Thyroid gland (tissue), 4 donors: ENCODE data around the gene RALY. TPM values are rescaled to one million over a fixed set of nuclear protein-coding genes. Genes with fewer than 3 reads are reported as not detected.

Experiments used
- DNase-seq, 2 donors: peaks; one replicate each; pipeline ENCODE4 v3.0.0-alpha.2; 2019
- H3K27ac ChIP-seq, 3 donors: fragments of 200-600 bp; sonication (generic); 1 replicate in 2 of 3; 2 replicates in 1 of 3; pipeline ENCODE4 v1.5.1; 2016 to 2019; ENCODE audit warnings: mild to moderate bottlenecking in 1 of 3, moderate library complexity in 1 of 3
- H3K27me3 ChIP-seq: fragments of 200-600 bp; sonication (generic); one replicate; pipeline ENCODE4 v1.5.1; 2019
- H3K36me3 ChIP-seq, 2 donors: fragments of 200-600 bp; sonication (generic); one replicate each; pipeline ENCODE4 v1.5.1; 2016 to 2019
- H3K4me1 ChIP-seq, 2 donors: fragments of 200-600 bp; sonication (generic); one replicate each; pipeline ENCODE4 v1.5.1; 2017 to 2019
- H3K4me3 ChIP-seq, 3 donors: fragments of 200-600 bp; sonication (generic); replicated peaks in 1 of 3; 1 replicate in 2 of 3; 2 replicates in 1 of 3; pipeline ENCODE4 v1.5.1; 2016; ENCODE audit warnings: mild to moderate bottlenecking in 1 of 3
- H3K9me3 ChIP-seq: fragments of 200-600 bp; sonication (generic); one replicate; pipeline ENCODE4 v1.5.1; 2017
- CTCF ChIP-seq, 6 experiments: fragments of 200-600 bp in 3 of 6; fragments of 450-650 bp in 3 of 6; sonication (generic) in 3 of 6; IDR thresholded peaks; one replicate each; pipeline ENCODE4 v1.5.1; 2016 to 2019; ENCODE audit warnings: antibody characterized with exemption in 6 of 6, mild to moderate bottlenecking in 2 of 6, inconsistent platforms in 1 of 6, moderate library complexity in 1 of 6
- POLR2A ChIP-seq, 2 donors: fragments of 450-650 bp; IDR thresholded peaks; one replicate each; pipeline ENCODE4 v1.6.1; 2017; ENCODE audit warnings: antibody characterized with exemption in 2 of 2, mild to moderate bottlenecking in 2 of 2, moderate library complexity in 1 of 2
- WGBS, 2 donors: methylation state at CpG; one replicate each; pipeline ENCODE4 v1.1.5; 2017; 5-methylcytosine and 5-hydroxymethylcytosine counted together
- intact Hi-C: fragments of 100-400 bp; cut with DNase I; formaldehyde crosslinking; loops from one replicate; pipeline ENCODE4 v1.15.1; 2023
- total RNA-seq, 4 donors: library from RNA; depleted of rRNA; stranded (reverse); fragments of >200 nt; gene quantifications; one replicate each; pipeline ENCODE4 v1.2.3, GENCODE V29; 2016

The RALY gene
- total RNA-seq, 4 donors from 2014 or later, result 124 to 208 (median 151) TPM

GRCh38 chr20:33984182-33984719 lies 9.5 kb upstream of the RALY start:
- 71 to 78% methylated on average over 7 of the region's 7 CpGs for WGBS, 2 donors
- Histone ChIP-seq H3K9me3 (no peaks in the 10 kb centered on the region), H3K36me3 (no peaks in the 10 kb centered on the region)

GRCh38 chr20:33985280-33985679 lies 8.4 kb upstream of the RALY start:
- no peaks in the 10 kb centered on the region for H3K9me3 ChIP-seq
- 95 to 100% methylated on average over 2 of the region's 2 CpGs for WGBS, 2 donors
- DNase-seq, result no peak
- intact Hi-C loops, result loop anchor here (10.0 kb wide), 1 partner anchor 120 kb away; no protein-coding TSS in a partner anchor
- TF ChIP-seq POLR2A (IDR thresholded peaks at IDR 0.05) (no peak), CTCF (IDR thresholded peaks at IDR 0.05) (no peak)
- no peaks in the 10 kb centered on the region for H3K36me3 ChIP-seq
- H3K4me3 ChIP-seq, result no peak overlapping the region
- no peak overlapping the region for H3K27ac ChIP-seq
- no peaks in the 10 kb centered on the region for H3K27me3 ChIP-seq
- H3K4me1 ChIP-seq, result no peaks in the 10 kb centered on the region

More at GRCh38 chr20:33984182-33984719, 9.5 kb upstream of the RALY start:
- intact Hi-C loops, result loop anchor here (10.0 kb wide), 1 partner anchor 119 kb away; no protein-coding TSS in a partner anchor
- H3K27ac ChIP-seq, result no peak overlapping the region
- no peak for DNase-seq
- H3K4me1 ChIP-seq, result no peaks in the 10 kb centered on the region
- no peaks in the 10 kb centered on the region for H3K27me3 ChIP-seq
- TF ChIP-seq CTCF (IDR thresholded peaks at IDR 0.05) (no peak), POLR2A (IDR thresholded peaks at IDR 0.05) (no peak)
- H3K4me3 ChIP-seq, result no peak overlapping the region

GRCh38 chr20:33985830-33986229 lies 7.9 kb upstream of the RALY start:
- no peaks in the 10 kb centered on the region for H3K4me1 ChIP-seq
- H3K4me3 ChIP-seq, result no peak overlapping the region
- no peaks in the 10 kb centered on the region for H3K9me3 ChIP-seq
- H3K27ac ChIP-seq, result no peak overlapping the region
- no peak for TF ChIP-seq CTCF (IDR thresholded peaks at IDR 0.05)
- no peak for TF ChIP-seq POLR2A (IDR thresholded peaks at IDR 0.05)
- H3K27me3 ChIP-seq, result no peaks in the 10 kb centered on the region
- H3K36me3 ChIP-seq, result no peaks in the 10 kb centered on the region
- DNase-seq, result no peak
- WGBS, 2 donors, result 42 to 91% methylated on average over 2 of the region's 2 CpGs
- intact Hi-C loops, result loop anchor here (10.0 kb wide), 1 partner anchor 121 kb away; no protein-coding TSS in a partner anchor

GRCh38 chr20:33986560-33987216 lies 7.0 kb upstream of the RALY start:
- Histone ChIP-seq H3K27me3 (no peaks in the 10 kb centered on the region), H3K4me1 (peaks cover 0 to 6% of the 10 kb centered on the region in 2 donors), H3K9me3 (no peaks in the 10 kb centered on the region), H3K4me3 (no peak overlapping the region), H3K27ac (no peak overlapping the region), H3K36me3 (no peaks in the 10 kb centered on the region)
- intact Hi-C loops, result loop anchor here (10.0 kb wide), 1 partner anchor 122 kb away; no protein-coding TSS in a partner anchor
- DNase-seq, result no peak
- 89 to 93% methylated on average over 5 of the region's 5 CpGs for WGBS, 2 donors
- TF ChIP-seq CTCF (IDR thresholded peaks at IDR 0.05) (no peak), POLR2A (IDR thresholded peaks at IDR 0.05) (no peak)

- Histone ChIP-seq H3K27ac (no peak overlapping the region), H3K4me3 (no peak overlapping the region), H3K36me3 (no peaks in the 10 kb centered on the region), H3K4me1 (peaks cover 10 to 15% of the 10 kb centered on the region in 2 donors), H3K27me3 (no peaks in the 10 kb centered on the region), H3K9me3 (no peaks in the 10 kb centered on the region)
- 89 to 97% methylated on average over 4 of the region's 4 CpGs for WGBS, 2 donors
- DNase-seq, result no peak
- intact Hi-C loops, result no loop called here
- TF ChIP-seq POLR2A (IDR thresholded peaks at IDR 0.05) (no peak), CTCF (IDR thresholded peaks at IDR 0.05) (no peak)
These were observed 3.6 kb upstream of the RALY start for GRCh38 chr20:33990075-33990474.
